OCI-LY3 (cell line): ENCODE data around the gene TLR7.

ENCODE experiments used
- H2AFZ ChIP-seq: fragments of 200-600, 300-600 bp; shearing (Covaris generic); 2 replicates; pipeline ENCODE4 v1.6.0; 2014; ENCODE audit warnings: antibody characterized with exemption, low read depth, low read length
- H3K27ac ChIP-seq: fragments of 200-600, 300-600 bp; sonication (generic); 2 replicates; pipeline ENCODE4 v1.5.1; 2014; ENCODE audit warnings: mild to moderate bottlenecking, low read length, moderate library complexity, mixed read lengths
- H3K27me3 ChIP-seq: fragments of 200-600, 300-600 bp; sonication (generic); 2 replicates; pipeline ENCODE4 v1.6.1; 2014; ENCODE audit warnings: low read depth, low read length, mixed read lengths
- H3K36me3 ChIP-seq: fragments of 200-600, 300-600 bp; sonication (generic); replicated peaks from 2 replicates; pipeline ENCODE3; 2014; ENCODE audit warnings: low read depth, low read length, mixed read lengths
- H3K4me1 ChIP-seq: fragments of 300-600, 200-600 bp; sonication (generic); 2 replicates; pipeline ENCODE4 v1.6.1; 2014; ENCODE audit warnings: low read length, mixed read lengths
- H3K4me2 ChIP-seq: fragments of 200-600, 300-600 bp; sonication (generic); 2 replicates; pipeline ENCODE4 v1.6.1; 2014; ENCODE audit warnings: low read length, mixed read lengths
- H3K4me3 ChIP-seq: fragments of 300-600, 200-600 bp; sonication (generic); 2 replicates; pipeline ENCODE4 v1.5.1; 2014; ENCODE audit warnings: antibody characterized with exemption, mild to moderate bottlenecking, low read length, moderate library complexity
- H3K79me2 ChIP-seq: fragments of 300-600, 200-600 bp; shearing (Covaris generic); 2 replicates; pipeline ENCODE4 v1.6.1; 2014; ENCODE audit warnings: mild to moderate bottlenecking, low read length, mixed read lengths
- H3K9ac ChIP-seq: fragments of 300-600, 200-600 bp; shearing (Covaris generic); 2 replicates; pipeline ENCODE4 v1.6.0; 2014; ENCODE audit warnings: mild to moderate bottlenecking, low read length, moderate library complexity
- H3K9me3 ChIP-seq: fragments of 200-600, 300-600 bp; shearing (Covaris generic); 2 replicates; pipeline ENCODE4 v1.6.1; 2014; ENCODE audit warnings: low read length, mixed read lengths; ENCODE audit not compliant: insufficient read depth
- H4K20me1 ChIP-seq: fragments of 200-600, 300-600 bp; sonication (generic); 2 replicates; pipeline ENCODE4 v1.6.1; 2016; ENCODE audit warnings: low read length, mixed read lengths; ENCODE audit not compliant: insufficient read depth
- CTCF ChIP-seq: fragments of 200-600, 300-600 bp; sonication (generic); IDR thresholded peaks from 2 replicates; pipeline ENCODE4 v1.5.1; 2014; ENCODE audit warnings: antibody characterized with exemption, low read length, low read depth
- EZH2phosphoT487 ChIP-seq: fragments of 200-600 bp; shearing (Covaris generic); IDR thresholded peaks from 2 replicates; pipeline ENCODE4 v1.6.1; 2018; ENCODE audit warnings: antibody characterized with exemption, mixed run types, low read depth

Gene TLR7

GRCh38 chrX:12866451-12867377, at the start of gene TLR7:
TLR7 (plus strand) TSS chrX:12867072; CDS start chrX:12867579, 507 bp downstream.
- peaks cover 40% of the 10 kb centered on the region for H3K4me1 ChIP-seq
- no peaks in the 10 kb centered on the region for H3K36me3 ChIP-seq
- H2AFZ ChIP-seq, result peak within 1 kb of the TSS; percentile 70; the same call in 1 of the 2 replicates
- no peaks in the 10 kb centered on the region for H3K27me3 ChIP-seq
- H3K9me3 ChIP-seq, result no peaks in the 10 kb centered on the region
- H3K9ac ChIP-seq, result peak within 1 kb of the TSS; percentile 36; the same call in 1 of the 2 replicates
- no peak for TF ChIP-seq EZH2phosphoT487
- TF ChIP-seq CTCF, result no peak
- peak within 1 kb of the TSS; percentile 87 for H3K4me2 ChIP-seq
- no peaks in the 10 kb centered on the region for H4K20me1 ChIP-seq
- H3K4me3 ChIP-seq, result peak within 1 kb of the TSS; percentile 61
- H3K27ac ChIP-seq, result peak within 1 kb of the TSS; percentile 72
- no peaks in the 10 kb centered on the region for H3K79me2 ChIP-seq

GRCh38 chrX:12817528-12817927, 49.3 kb upstream of the TLR7 start:
- no peaks in the 10 kb centered on the region for H3K27me3 ChIP-seq

GRCh38 chrX:12819222-12819621, 47.6 kb upstream of the TLR7 start:
- H3K27me3 ChIP-seq, result no peaks in the 10 kb centered on the region
- H3K4me2 ChIP-seq, result no peak overlapping the region
- peaks cover 43% of the 10 kb centered on the region for H3K36me3 ChIP-seq
- no peaks in the 10 kb centered on the region for H3K9me3 ChIP-seq
- no peak overlapping the region for H2AFZ ChIP-seq
- TF ChIP-seq EZH2phosphoT487 (no peak), CTCF (no peak)
- no peaks in the 10 kb centered on the region for H3K4me1 ChIP-seq
- H3K4me3 ChIP-seq, result no peak overlapping the region
- no peak overlapping the region for H3K27ac ChIP-seq
- no peak overlapping the region for H3K9ac ChIP-seq
- no peaks in the 10 kb centered on the region for H3K79me2 ChIP-seq
- no peaks in the 10 kb centered on the region for H4K20me1 ChIP-seq

More at GRCh38 chrX:12817528-12817927, 49.3 kb upstream of the TLR7 start:
- Histone ChIP-seq H3K36me3 (peaks cover 29% of the 10 kb centered on the region), H3K4me2 (no peak overlapping the region), H4K20me1 (no peaks in the 10 kb centered on the region), H3K79me2 (no peaks in the 10 kb centered on the region), H2AFZ (no peak overlapping the region), H3K27ac (no peak overlapping the region), H3K4me1 (no peaks in the 10 kb centered on the region), H3K9me3 (no peaks in the 10 kb centered on the region), H3K4me3 (no peak overlapping the region), H3K9ac (no peak overlapping the region)
- TF ChIP-seq CTCF, result no peak
- no peak for TF ChIP-seq EZH2phosphoT487

- Histone ChIP-seq H2AFZ (no peak overlapping the region), H3K79me2 (no peaks in the 10 kb centered on the region), H3K27me3 (no peaks in the 10 kb centered on the region), H3K36me3 (peaks cover 46% of the 10 kb centered on the region), H3K9me3 (no peaks in the 10 kb centered on the region), H3K4me3 (no peak overlapping the region), H3K27ac (no peak overlapping the region), H3K4me1 (no peaks in the 10 kb centered on the region), H4K20me1 (no peaks in the 10 kb centered on the region), H3K9ac (no peak overlapping the region), H3K4me2 (no peak overlapping the region)
- TF ChIP-seq EZH2phosphoT487 (no peak), CTCF (no peak)
Measured at GRCh38 chrX:12820737-12821136, 46.1 kb upstream of the TLR7 start.
